Stomach (tissue), 4 donors: ENCODE results near the gene PDHA2.

Source experiments
- CTCF ChIP-seq, 7 experiments: fragments of 450-650 bp in 4 of 7; fragments of 200-600 bp in 3 of 7; sonication (generic) in 3 of 7; IDR thresholded peaks; one replicate each; pipeline ENCODE4 v1.5.1; 2016 to 2019; ENCODE audit warnings: antibody characterized with exemption in 7 of 7, control low read depth in 2 of 7, mild to moderate bottlenecking in 1 of 7
- EP300 ChIP-seq: sonication (generic); formaldehyde crosslinking; IDR thresholded peaks from one replicate; pipeline ENCODE4 v1.6.1; 2017; ENCODE audit warnings: antibody characterized with exemption
- POLR2A ChIP-seq, 4 donors: fragments of 450-650 bp; IDR thresholded peaks; one replicate each; pipeline ENCODE4 v1.6.1; 2016; ENCODE audit warnings: antibody characterized with exemption in 4 of 4, control low read depth in 2 of 4, mild to moderate bottlenecking in 1 of 4, moderate library complexity in 1 of 4
- POLR2AphosphoS5 ChIP-seq, 3 donors: sonication (generic); formaldehyde crosslinking; IDR thresholded peaks; one replicate each; pipeline ENCODE4 v1.6.1; 2016; ENCODE audit warnings: antibody characterized with exemption in 3 of 3

GRCh38 chr4:95830651-95831050 is 9.2 kb upstream of the PDHA2 start:
- no peak for TF ChIP-seq POLR2AphosphoS5 (IDR thresholded peaks at IDR 0.05)
- TF ChIP-seq EP300, result no peak
- no peak for TF ChIP-seq POLR2A (IDR thresholded peaks at IDR 0.05)
- TF ChIP-seq CTCF (IDR thresholded peaks at IDR 0.05), result no peak
